HPDE6-E6E7 (cell line): Measurements from ENCODE around the gene PIM2.
"Not testable (repeated sequence)": the region's sequence is repeated elsewhere in the genome, so short reads cannot be mapped to it uniquely, and the experiment has no call there.

Experiments
- DNase-seq: peaks from one replicate; pipeline ENCODE4 v3.0.0; 2011; ENCODE audit warnings: missing footprints; ENCODE audit errors: extremely low spot score

The PIM2 gene

GRCh38 chrX:48905090-48905790 lies 13.6 kb downstream of the PIM2 start:
- no peak for DNase-seq

GRCh38 chrX:48904626-48905025 lies 14.2 kb downstream of the PIM2 start:
- no peak for DNase-seq

- no peak for DNase-seq
These were observed 14.6 kb downstream of the PIM2 start for GRCh38 chrX:48904180-48904579.

- no peak for DNase-seq
These were observed 15.5 kb downstream of the PIM2 start for GRCh38 chrX:48903290-48903689.

- no peak for DNase-seq
These were observed 16.0 kb downstream of the PIM2 start for GRCh38 chrX:48902776-48903175.

GRCh38 chrX:48902135-48902534 lies 16.7 kb downstream of the PIM2 start:
- no peak for DNase-seq

GRCh38 chrX:48901069-48901468 lies 17.8 kb downstream of the PIM2 start:
- no peak for DNase-seq

- no peak for DNase-seq
These were observed 19.8 kb downstream of the PIM2 start for GRCh38 chrX:48899078-48899410.

- peak; percentile 70 for DNase-seq
These were observed 21.1 kb downstream of the PIM2 start, which contains the start of the genes PQBP1 and TIMM17B for GRCh38 chrX:48897625-48898306. PQBP1 (plus strand) TSS chrX:48897930; CDS start chrX:48898510, 580 bp downstream. TIMM17B (minus strand) TSS chrX:48897768; CDS start chrX:48897749, 19 bp downstream.

- no peak for DNase-seq
These were observed 21.6 kb downstream of the PIM2 start for GRCh38 chrX:48897157-48897624.

- no peak for DNase-seq
These were observed 22.2 kb downstream of the PIM2 start for GRCh38 chrX:48896611-48897011.

GRCh38 chrX:48894891-48895290 lies 23.9 kb downstream of the PIM2 start:
- no peak for DNase-seq

GRCh38 chrX:48893556-48894348 lies 25.1 kb downstream of the PIM2 start:
- DNase-seq = no peak

GRCh38 chrX:48892896-48893295 lies 25.9 kb downstream of the PIM2 start:
- DNase-seq = no peak

GRCh38 chrX:48891402-48892288 lies 27.2 kb downstream of the PIM2 start:
- DNase-seq = peak; percentile 66

- no peak for DNase-seq
These were observed 27.9 kb downstream of the PIM2 start for GRCh38 chrX:48890934-48891401.

GRCh38 chrX:48890296-48890925 lies 28.4 kb downstream of the PIM2 start:
- DNase-seq = no peak

- not testable (repeated sequence) for DNase-seq
These were observed 32.2 kb downstream of the PIM2 start for GRCh38 chrX:48886586-48886985.

- DNase-seq = no peak
These were observed 35.1 kb downstream of the PIM2 start for GRCh38 chrX:48883729-48884128.

- DNase-seq = not testable (repeated sequence)
These were observed 41.9 kb downstream of the PIM2 start for GRCh38 chrX:48876944-48877343.

GRCh38 chrX:48872017-48872416 lies 46.8 kb downstream of the PIM2 start:
- DNase-seq = not testable (repeated sequence)
